Esophagus squamous epithelium (tissue), 5 donors: ENCODE measurements around the gene FHOD3. TPM values are rescaled to one million over a fixed set of nuclear protein-coding genes. Genes with fewer than 3 reads are reported as not detected.
A peak's percentile ranks its signal among the peaks of the same experiment; 100 is the strongest.

Experiments
- DNase-seq: peaks from one replicate; lab custom pipeline; 2025; lab: John Stamatoyannopoulos, UW
- H3K27ac ChIP-seq, 4 donors: fragments of 200-600 bp; sonication (generic); one replicate each; pipeline ENCODE4 v1.5.1; 2016 to 2019; ENCODE audit warnings: mild to moderate bottlenecking in 1 of 4
- H3K27me3 ChIP-seq, 4 donors: fragments of 200-600 bp; sonication (generic); 1 replicate in 3 of 4; 2 replicates in 1 of 4; pipeline versions ENCODE4 v1.5.1 to v1.6.0; 2017 to 2021; ENCODE audit warnings: antibody characterized with exemption in 1 of 4
- H3K36me3 ChIP-seq, 3 donors: fragments of 200-600 bp; sonication (generic); one replicate each; pipeline ENCODE4 v1.5.1; 2016 to 2019
- H3K4me1 ChIP-seq, 3 donors: fragments of 200-600 bp; sonication (generic); one replicate each; pipeline ENCODE4 v1.5.1; 2017 to 2019
- H3K4me3 ChIP-seq, 4 donors: fragments of 200-600 bp; sonication (generic); 1 replicate in 3 of 4; 2 replicates in 1 of 4; pipeline ENCODE4 v1.5.1; 2016 to 2019; ENCODE audit warnings: mild to moderate bottlenecking in 2 of 4, moderate library complexity in 1 of 4
- H3K9me3 ChIP-seq, 3 donors: fragments of 200-600 bp; sonication (generic); one replicate each; pipeline ENCODE4 v1.5.1; 2016 to 2019
- CTCF ChIP-seq, 6 experiments: fragments of 450-650 bp in 4 of 6; fragments of 200-600 bp in 2 of 6; sonication (generic) in 2 of 6; IDR thresholded peaks; one replicate each; pipeline ENCODE4 v1.5.1; 2016 to 2019; ENCODE audit warnings: antibody characterized with exemption in 6 of 6, mild to moderate bottlenecking in 4 of 6, moderate library complexity in 4 of 6
- POLR2A ChIP-seq, 4 donors: fragments of 450-650 bp; IDR thresholded peaks; one replicate each; pipeline ENCODE4 v1.6.1; 2017; ENCODE audit warnings: antibody characterized with exemption in 4 of 4, mild to moderate bottlenecking in 4 of 4, moderate library complexity in 3 of 4
- WGBS, 2 donors: methylation state at CpG; one replicate each; pipeline ENCODE4 v1.1.5; 2018; 5-methylcytosine and 5-hydroxymethylcytosine counted together
- intact Hi-C: fragments of 100-400 bp; cut with DNase I; formaldehyde crosslinking; loops from one replicate; pipeline ENCODE4 v1.15.0; 2022
- total RNA-seq, 4 donors: library from RNA; depleted of rRNA; stranded (reverse); fragments of >200 nt; gene quantifications; one replicate each; pipeline ENCODE4 v1.1.0, GENCODE V29; 2016
- donor health status: DM: yes; HTN: yes; CAD: no.

FHOD3 gene
- total RNA-seq, 4 donors from 2014 or later, result 3.1 to 29.6 (median 5.7) TPM

GRCh38 chr18:36559149-36559857 is 261.8 kb downstream of the FHOD3 start:
- no peaks in the 10 kb centered on the region for H3K4me1 ChIP-seq
- H3K36me3 ChIP-seq, result no peaks in the 10 kb centered on the region
- H3K4me3 ChIP-seq, result no peak overlapping the region
- WGBS, 2 donors, result 73 to 78% methylated on average over 7 to 8 of the region's 8 CpGs
- no peaks in the 10 kb centered on the region for H3K27me3 ChIP-seq
- H3K9me3 ChIP-seq, result no peaks in the 10 kb centered on the region
- intact Hi-C loops, result no loop called here
- no peak for DNase-seq
- no peak overlapping the region for H3K27ac ChIP-seq
- TF ChIP-seq CTCF (IDR thresholded peaks at IDR 0.05) (no peak), POLR2A (IDR thresholded peaks at IDR 0.05) (no peak)

GRCh38 chr18:36560187-36560586 is 262.7 kb downstream of the FHOD3 start:
- intact Hi-C loops, result no loop called here
- no peak for TF ChIP-seq CTCF (IDR thresholded peaks at IDR 0.05)
- no peak for TF ChIP-seq POLR2A (IDR thresholded peaks at IDR 0.05)
- 54 to 59% methylated on average over 2 of the region's 2 CpGs for WGBS, 2 donors

GRCh38 chr18:36561046-36561445 is 263.5 kb downstream of the FHOD3 start:
- DNase-seq, result no peak
- intact Hi-C loops, result no loop called here
- WGBS, 2 donors, result 86 to 87% methylated on average over 2 of the region's 2 CpGs
- H3K4me1 ChIP-seq, result peaks cover 0 to 8% (median 0%) of the 10 kb centered on the region in 3 donors
- H3K27me3 ChIP-seq, result no peaks in the 10 kb centered on the region
- TF ChIP-seq POLR2A (IDR thresholded peaks at IDR 0.05) (no peak), CTCF (IDR thresholded peaks at IDR 0.05) (no peak)
- no peaks in the 10 kb centered on the region for H3K9me3 ChIP-seq
- H3K27ac ChIP-seq, result no peak overlapping the region
- no peaks in the 10 kb centered on the region for H3K36me3 ChIP-seq
- H3K4me3 ChIP-seq, result no peak overlapping the region

More at GRCh38 chr18:36560187-36560586, 262.7 kb downstream of the FHOD3 start:
- Histone ChIP-seq H3K27ac (no peak overlapping the region), H3K27me3 (no peaks in the 10 kb centered on the region), H3K4me3 (no peak overlapping the region), H3K9me3 (no peaks in the 10 kb centered on the region), H3K36me3 (no peaks in the 10 kb centered on the region), H3K4me1 (peaks cover 0 to 8% (median 0%) of the 10 kb centered on the region in 3 donors)
- DNase-seq, result no peak

- TF ChIP-seq CTCF (IDR thresholded peaks at IDR 0.05) (no peak), POLR2A (IDR thresholded peaks at IDR 0.05) (no peak)
- intact Hi-C loops, result no loop called here
- WGBS, 2 donors, result 29 to 44% methylated on average over 2 of the region's 2 CpGs
- peaks cover 0 to 25% (median 4%) of the 10 kb centered on the region in 3 donors for H3K4me1 ChIP-seq
- H3K27ac ChIP-seq, result no peak overlapping the region
- H3K36me3 ChIP-seq, result no peaks in the 10 kb centered on the region
- DNase-seq, result no peak
- H3K27me3 ChIP-seq, result no peaks in the 10 kb centered on the region
- no peaks in the 10 kb centered on the region for H3K9me3 ChIP-seq
- no peak overlapping the region for H3K4me3 ChIP-seq
These were observed 267.3 kb downstream of the FHOD3 start for GRCh38 chr18:36564841-36565240.

- 71% methylated on average over 1 of the region's 1 CpG; no CpG with 5 or more reads in 1 of the 2 donors for WGBS, 2 donors
- no peak for TF ChIP-seq POLR2A (IDR thresholded peaks at IDR 0.05)
- no peak for TF ChIP-seq CTCF (IDR thresholded peaks at IDR 0.05)
- peaks cover 0 to 32% (median 4%) of the 10 kb centered on the region in 3 donors for H3K4me1 ChIP-seq
- peak overlapping the region in 2 of 4 donors; percentile 26 to 36 for H3K27ac ChIP-seq
- H3K36me3 ChIP-seq, result no peaks in the 10 kb centered on the region
- intact Hi-C loops, result no loop called here
- no peaks in the 10 kb centered on the region for H3K27me3 ChIP-seq
- no peaks in the 10 kb centered on the region for H3K9me3 ChIP-seq
- DNase-seq, result no peak
- H3K4me3 ChIP-seq, result no peak overlapping the region
These were observed 270.3 kb downstream of the FHOD3 start for GRCh38 chr18:36567800-36568199.
